Non-pigmented ciliary epithelial cell (primary cell): ENCODE measurements around the gene ADARB1.
"Not testable (repeated sequence)": the region's sequence is repeated elsewhere in the genome, so short reads cannot be mapped to it uniquely, and the experiment has no call there.

Source experiments
- DNase-seq: peaks from one replicate; pipeline ENCODE4 v3.0.0-alpha.2; 2010; ENCODE audit warnings: low read depth

Gene ADARB1

DNA sequence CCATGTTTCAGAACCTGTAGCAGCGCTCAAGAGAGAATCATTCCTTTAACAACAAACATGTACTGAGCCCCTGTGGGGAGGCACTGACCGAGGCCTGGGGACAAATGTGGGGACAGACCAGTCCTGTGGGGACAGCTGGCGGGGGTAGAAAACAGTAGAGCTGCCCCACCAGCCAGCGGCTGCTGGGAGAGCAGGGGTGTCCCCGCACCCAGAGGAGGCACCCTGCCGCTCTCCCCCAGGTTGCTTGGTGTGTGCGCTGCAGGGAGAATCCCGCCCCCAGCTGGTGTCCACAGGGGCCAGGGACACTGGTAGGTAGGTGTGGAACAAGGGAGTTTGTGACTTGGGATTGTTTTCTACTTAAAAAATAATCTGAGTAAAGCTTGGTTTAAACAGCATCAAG, 62.1 kb downstream of the ADARB1 start:
- DNase-seq = no peak

DNA sequence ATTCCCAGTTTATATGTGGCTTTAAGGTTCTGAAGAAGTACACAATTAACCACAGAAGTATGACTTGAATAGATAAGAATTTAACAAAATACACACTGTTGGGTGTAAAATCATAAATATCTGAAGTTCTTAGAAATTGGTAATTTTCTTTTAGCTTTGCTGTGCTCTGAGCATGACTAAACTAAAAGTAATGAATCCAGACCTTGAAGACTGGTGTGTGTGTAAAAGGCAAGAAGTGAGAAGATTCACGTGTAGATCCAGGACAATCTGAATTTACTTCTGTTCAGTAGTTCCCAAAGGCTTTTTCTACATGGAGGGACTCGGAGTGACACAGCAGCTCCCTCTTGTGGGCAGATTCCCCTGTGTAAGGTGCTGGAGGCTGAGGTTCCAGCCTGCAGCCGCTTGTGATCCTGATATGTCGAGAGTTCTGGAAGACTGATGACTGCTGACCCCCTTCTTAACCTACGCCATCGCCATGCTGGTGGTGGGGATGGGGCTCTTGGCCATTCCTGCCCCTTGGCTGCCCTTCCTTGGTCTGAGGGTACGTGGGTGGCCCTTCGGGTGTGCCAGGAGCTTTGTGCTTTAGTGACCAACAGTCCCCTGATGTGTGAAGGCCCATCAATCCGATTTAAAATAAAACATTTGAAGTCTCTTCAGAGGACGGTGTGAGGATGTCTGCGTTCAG, 62.7 kb downstream of the ADARB1 start:
- peak; percentile 60 for DNase-seq

GRCh38 chr21:45137612-45137937, 63.2 kb downstream of the ADARB1 start:
- no peak for DNase-seq

GRCh38 chr21:45138199-45139002, 64.0 kb downstream of the ADARB1 start:
- no peak for DNase-seq

DNA sequence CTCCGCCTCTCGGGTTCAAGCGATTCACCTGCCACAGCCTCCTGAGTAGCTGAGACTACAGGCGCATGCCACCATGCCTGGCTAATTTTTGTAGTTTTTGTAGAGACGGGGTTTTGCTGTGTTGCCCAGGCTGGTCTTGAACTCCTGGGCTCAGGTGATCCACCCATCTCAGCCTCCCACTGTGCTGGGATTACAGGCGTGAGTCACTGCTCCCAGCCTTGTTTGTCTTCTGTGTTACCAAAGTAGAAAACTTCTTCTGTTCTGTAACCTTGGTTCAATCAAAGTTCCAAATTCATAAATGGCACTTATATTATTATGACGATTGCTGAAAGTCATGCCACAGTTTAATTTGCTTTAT, 64.6 kb downstream of the ADARB1 start:
- not testable (repeated sequence) for DNase-seq

DNA sequence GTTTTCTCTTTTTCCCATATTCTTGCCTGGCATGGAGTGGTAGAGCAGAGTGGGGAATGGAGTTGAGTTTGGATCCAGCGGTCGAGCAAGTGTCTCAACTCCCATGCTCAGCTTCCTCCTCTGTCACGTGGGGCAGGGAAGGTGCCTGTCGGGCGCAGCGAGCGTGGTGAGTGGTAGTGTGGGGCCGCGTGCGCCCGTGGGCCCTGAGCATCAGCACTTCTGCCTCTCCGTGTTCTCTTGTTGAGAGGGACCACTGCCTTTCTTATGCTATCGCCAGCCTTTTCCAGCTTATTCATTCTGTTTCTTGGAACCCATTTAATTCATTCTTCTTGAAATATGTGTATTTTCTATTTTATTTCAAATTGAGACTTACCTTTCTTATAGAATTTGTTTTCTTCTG, 65.1 kb downstream of the ADARB1 start:
- no peak for DNase-seq

DNA sequence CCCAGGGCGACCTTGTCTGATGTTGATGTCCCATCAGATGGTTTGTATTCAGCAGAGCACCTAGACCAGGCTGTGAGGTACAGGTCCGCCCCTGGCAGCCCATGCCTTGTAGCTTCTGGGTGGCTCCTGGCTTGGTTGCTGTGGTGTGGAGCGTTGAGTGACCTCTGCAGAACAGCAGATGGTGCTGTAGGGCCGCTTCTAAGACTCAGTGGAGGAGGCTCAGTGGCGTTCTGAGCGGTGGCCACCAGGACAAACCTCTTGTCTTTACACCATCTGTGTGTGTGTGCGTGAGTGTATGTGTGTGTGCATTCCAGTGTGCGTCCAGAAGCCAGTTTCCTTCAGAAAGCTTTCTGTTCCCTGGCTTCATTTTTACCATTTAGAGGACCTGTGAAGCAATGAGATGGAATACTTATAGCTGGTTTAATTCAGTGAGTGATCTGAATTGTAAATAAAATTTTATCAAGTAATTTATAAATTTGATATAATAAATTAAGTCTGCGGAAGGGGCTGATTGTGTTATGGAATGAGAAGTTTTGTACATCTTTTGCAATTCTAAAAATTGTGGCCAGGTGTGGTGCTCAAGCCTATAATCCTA, 66.1 kb downstream of the ADARB1 start:
- peak; percentile 87 for DNase-seq

DNA sequence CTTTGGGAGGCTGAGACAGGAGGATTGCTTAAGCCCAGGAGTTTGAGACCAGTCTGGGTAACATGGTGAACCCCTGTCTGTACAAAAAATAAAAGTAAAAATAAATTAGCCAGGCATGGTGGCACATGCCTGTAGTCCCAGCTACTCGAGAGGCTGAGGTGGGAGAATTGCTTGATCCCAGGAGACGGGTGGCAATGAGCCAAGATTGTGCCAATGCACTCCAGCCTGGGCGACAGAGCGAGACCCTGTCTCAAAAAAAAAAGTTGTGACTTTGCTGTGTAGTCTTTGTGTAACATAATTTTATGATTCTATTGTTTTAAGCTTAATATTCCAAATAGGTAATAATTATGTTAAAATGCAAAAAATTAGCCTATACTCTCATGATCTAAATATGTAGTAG, 66.6 kb downstream of the ADARB1 start:
- DNase-seq = not testable (repeated sequence)

DNA sequence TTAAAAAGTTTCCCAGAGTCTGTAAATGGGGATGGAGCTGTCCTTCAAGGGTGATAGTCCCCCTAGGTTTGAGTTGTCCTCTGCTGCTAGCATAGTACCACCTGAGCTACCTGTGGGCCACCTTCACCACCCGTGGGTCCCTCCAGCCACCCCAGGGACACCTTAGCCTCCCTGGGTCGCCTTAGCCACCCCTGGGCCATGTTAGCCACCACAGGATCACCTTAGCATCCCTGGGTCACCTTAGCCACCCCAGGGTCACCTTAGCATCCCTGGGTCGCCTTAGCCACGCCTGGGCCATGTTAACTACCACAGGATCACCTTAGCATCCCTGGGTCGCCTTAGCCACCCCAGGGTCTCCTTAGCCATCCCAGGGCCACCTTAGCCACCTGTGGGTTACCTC, 67.1 kb downstream of the ADARB1 start:
- DNase-seq = no peak

GRCh38 chr21:45142469-45143308, 68.3 kb downstream of the ADARB1 start:
- DNase-seq = peak; percentile 31

GRCh38 chr21:45143855-45144254, 69.5 kb downstream of the ADARB1 start:
- DNase-seq = no peak

DNA sequence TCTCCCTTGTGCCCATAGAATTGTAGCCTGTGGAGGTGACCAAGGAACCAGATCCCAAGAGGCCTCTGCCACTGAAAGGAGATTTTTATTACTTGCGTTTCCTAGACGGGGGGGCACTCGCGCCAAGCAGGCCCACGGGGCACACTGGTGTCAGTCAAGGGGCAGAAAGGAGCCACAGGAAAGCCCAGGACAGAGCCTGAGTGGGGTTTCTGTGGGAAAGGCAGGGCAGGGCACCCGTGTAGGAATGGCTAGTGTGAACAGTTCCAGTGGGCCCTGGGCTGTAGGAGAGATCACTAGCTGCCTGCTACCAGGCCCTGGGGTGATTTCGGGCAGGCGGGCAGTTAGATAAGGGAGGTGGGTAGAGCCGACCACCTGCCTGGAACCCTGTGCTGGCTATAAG, 70.8 kb downstream of the ADARB1 start:
- no peak for DNase-seq

- not testable (repeated sequence) for DNase-seq
Measured at GRCh38 chr21:45145846-45146245, 71.5 kb downstream of the ADARB1 start.

DNA sequence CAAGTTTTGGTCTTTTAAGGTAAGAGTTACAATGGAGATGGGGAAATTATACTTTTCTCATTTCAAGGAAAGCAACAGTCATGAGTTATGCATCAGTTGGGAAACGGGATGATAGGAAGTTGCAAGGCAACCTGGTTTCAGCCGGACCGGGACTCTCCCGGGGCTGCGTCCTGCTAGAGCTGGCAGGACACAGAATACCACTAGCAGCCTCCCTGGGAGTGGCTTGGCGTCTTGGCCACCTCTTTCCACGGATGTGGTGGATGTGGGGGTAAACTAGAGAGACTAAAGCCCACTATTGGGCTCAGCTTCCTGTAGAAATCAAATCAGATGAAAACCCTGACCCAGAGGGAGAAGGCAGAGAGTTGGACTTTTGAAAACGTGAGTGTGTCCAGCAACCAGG, 71.9 kb downstream of the ADARB1 start:
- no peak for DNase-seq

DNA sequence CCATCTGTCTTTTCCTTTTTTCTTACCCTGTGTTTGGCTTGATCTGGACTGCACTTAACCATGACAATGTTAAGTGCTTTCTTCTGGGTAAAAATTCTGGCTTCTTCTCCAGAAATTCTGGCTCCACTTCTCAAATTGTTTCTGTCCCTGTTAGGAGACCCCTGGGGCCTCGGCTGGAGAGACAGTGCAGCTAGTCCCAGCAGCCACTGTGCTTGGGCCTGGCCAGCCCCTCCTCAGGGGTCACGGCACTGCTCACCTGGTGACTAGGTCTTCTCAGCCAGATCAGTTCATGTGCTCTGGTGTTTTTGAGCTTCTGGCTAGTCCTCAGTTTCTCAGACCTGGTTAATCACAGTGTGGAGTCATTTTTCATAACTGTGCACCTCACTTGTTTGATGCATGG, 72.4 kb downstream of the ADARB1 start:
- no peak for DNase-seq

GRCh38 chr21:45147473-45148315, 73.3 kb downstream of the ADARB1 start:
- DNase-seq = no peak

- DNase-seq = no peak
Measured at GRCh38 chr21:45148316-45148990, 74.1 kb downstream of the ADARB1 start.

- DNase-seq = no peak
Measured at GRCh38 chr21:45149021-45149420, 74.6 kb downstream of the ADARB1 start.

- DNase-seq = no peak
Measured at GRCh38 chr21:45150638-45151131, 76.3 kb downstream of the ADARB1 start.

DNA sequence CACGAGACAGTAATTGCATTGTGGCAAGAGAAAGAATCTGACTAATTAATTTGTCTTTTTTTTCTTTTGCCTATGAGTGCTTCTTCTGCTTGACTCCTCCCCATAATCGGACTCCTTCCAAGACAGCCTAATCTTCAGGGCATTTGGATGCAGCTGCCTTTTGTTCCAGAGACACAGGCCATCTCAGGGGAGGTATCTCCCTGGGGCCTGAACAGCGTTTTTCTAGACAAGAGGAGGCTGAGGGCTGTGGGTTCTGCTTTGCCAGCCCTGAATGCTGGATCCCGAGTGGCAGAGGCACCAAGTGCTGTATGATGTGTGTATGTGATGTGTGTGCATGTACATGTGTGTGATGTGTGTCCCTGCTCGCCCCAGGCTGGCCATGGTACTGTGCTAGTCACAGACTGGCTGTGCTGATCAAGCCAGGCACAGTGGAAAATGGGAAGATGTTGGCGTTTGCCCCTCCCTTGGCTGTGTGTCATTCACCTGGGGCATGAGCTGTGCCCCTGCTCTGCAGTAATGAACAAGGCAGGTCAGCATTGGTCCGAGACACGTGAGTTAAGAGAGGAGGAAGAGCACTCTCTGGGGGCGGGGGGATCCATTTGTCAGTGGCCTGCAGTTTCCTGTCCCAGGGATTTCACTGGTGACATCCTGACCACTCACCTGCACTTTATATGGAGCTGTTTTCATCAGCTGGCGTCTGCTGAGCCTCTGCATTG, 77.2 kb downstream of the ADARB1 start:
- DNase-seq = no peak
